ENCODE results near the gene SORL1. TPM values are rescaled to one million over a fixed set of nuclear protein-coding genes. Genes with fewer than 3 reads are reported as not detected.

Gene SORL1
- total and polyA plus RNA-seq, 4 donors = 21.4 to 80.6 (median 29.3) TPM

- no peak overlapping the region for H3K27ac ChIP-seq (ENCODE audit: low read depth, low read length)
- WGBS (ENCODE audit: insufficient coverage) = 93% methylated on average over 18 of the region's 19 CpGs
Observed at GRCh38 chr11:121596195-121597155, 144.4 kb downstream of the SORL1 start.

GRCh38 chr11:121603316-121603715 lies 151.2 kb downstream of the SORL1 start:
- no peaks in the 10 kb centered on the region for H3K9me3 ChIP-seq (ENCODE audit: control insufficient read depth, insufficient read depth, low read length)
- H3K36me3 ChIP-seq (ENCODE audit: control insufficient read depth, insufficient read depth, low read length) = peaks cover 21% of the 10 kb centered on the region
- no peaks in the 10 kb centered on the region for H3K4me1 ChIP-seq (ENCODE audit: control insufficient read depth, insufficient read depth, low read length)
- no peak overlapping the region for H3K27ac ChIP-seq (ENCODE audit: low read depth, low read length)
- no peaks in the 10 kb centered on the region for H3K27me3 ChIP-seq (ENCODE audit: control insufficient read depth, insufficient read depth, low read length)
- H3K4me3 ChIP-seq (ENCODE audit: low read depth, low read length) = no peak overlapping the region
- 60% methylated on average over 2 of the region's 2 CpGs for WGBS (ENCODE audit: insufficient coverage)
- DNase-seq (ENCODE audit: low read depth in 4 of 6, low spot score in 6 of 6) = no peak

More at GRCh38 chr11:121596195-121597155, 144.4 kb downstream of the SORL1 start:
- DNase-seq (ENCODE audit: low read depth in 4 of 6, low spot score in 6 of 6) = no peak
- Histone ChIP-seq H3K4me3 (ENCODE audit: low read depth, low read length) (no peak overlapping the region), H3K9me3 (ENCODE audit: control insufficient read depth, insufficient read depth, low read length) (no peaks in the 10 kb centered on the region), H3K27me3 (ENCODE audit: control insufficient read depth, insufficient read depth, low read length) (no peaks in the 10 kb centered on the region), H3K4me1 (ENCODE audit: control insufficient read depth, insufficient read depth, low read length) (no peaks in the 10 kb centered on the region), H3K36me3 (ENCODE audit: control insufficient read depth, insufficient read depth, low read length) (peaks cover 27% of the 10 kb centered on the region)

GRCh38 chr11:121604152-121604551 lies 152.0 kb downstream of the SORL1 start:
- Histone ChIP-seq H3K9me3 (ENCODE audit: control insufficient read depth, insufficient read depth, low read length) (no peaks in the 10 kb centered on the region), H3K4me3 (ENCODE audit: low read depth, low read length) (no peak overlapping the region), H3K27me3 (ENCODE audit: control insufficient read depth, insufficient read depth, low read length) (no peaks in the 10 kb centered on the region), H3K4me1 (ENCODE audit: control insufficient read depth, insufficient read depth, low read length) (no peaks in the 10 kb centered on the region), H3K27ac (ENCODE audit: low read depth, low read length) (no peak overlapping the region), H3K36me3 (ENCODE audit: control insufficient read depth, insufficient read depth, low read length) (peaks cover 25% of the 10 kb centered on the region)
- 89% methylated on average over 13 of the region's 13 CpGs for WGBS (ENCODE audit: insufficient coverage)
- no peak for DNase-seq (ENCODE audit: low read depth in 4 of 6, low spot score in 6 of 6)

GRCh38 chr11:121606354-121606753 lies 154.2 kb downstream of the SORL1 start:
- Histone ChIP-seq H3K27ac (ENCODE audit: low read depth, low read length) (no peak overlapping the region), H3K9me3 (ENCODE audit: control insufficient read depth, insufficient read depth, low read length) (no peaks in the 10 kb centered on the region), H3K4me1 (ENCODE audit: control insufficient read depth, insufficient read depth, low read length) (no peaks in the 10 kb centered on the region), H3K4me3 (ENCODE audit: low read depth, low read length) (no peak overlapping the region), H3K27me3 (ENCODE audit: control insufficient read depth, insufficient read depth, low read length) (no peaks in the 10 kb centered on the region), H3K36me3 (ENCODE audit: control insufficient read depth, insufficient read depth, low read length) (peaks cover 23% of the 10 kb centered on the region)
- WGBS (ENCODE audit: insufficient coverage) = no CpG with 5 or more reads among the region's 4 CpGs
- no peak for DNase-seq (ENCODE audit: low read depth in 4 of 6, low spot score in 6 of 6)

GRCh38 chr11:121607341-121607740 lies 155.2 kb downstream of the SORL1 start:
- 97% methylated on average over 5 of the region's 5 CpGs for WGBS (ENCODE audit: insufficient coverage)
- H3K4me3 ChIP-seq (ENCODE audit: low read depth, low read length) = no peak overlapping the region
- no peaks in the 10 kb centered on the region for H3K9me3 ChIP-seq (ENCODE audit: control insufficient read depth, insufficient read depth, low read length)
- H3K36me3 ChIP-seq (ENCODE audit: control insufficient read depth, insufficient read depth, low read length) = peaks cover 23% of the 10 kb centered on the region
- H3K27ac ChIP-seq (ENCODE audit: low read depth, low read length) = no peak overlapping the region
- H3K27me3 ChIP-seq (ENCODE audit: control insufficient read depth, insufficient read depth, low read length) = no peaks in the 10 kb centered on the region
- no peak for DNase-seq (ENCODE audit: low read depth in 4 of 6, low spot score in 6 of 6)
- H3K4me1 ChIP-seq (ENCODE audit: control insufficient read depth, insufficient read depth, low read length) = no peaks in the 10 kb centered on the region

- Histone ChIP-seq H3K4me3 (ENCODE audit: low read depth, low read length) (no peak overlapping the region), H3K27me3 (ENCODE audit: control insufficient read depth, insufficient read depth, low read length) (no peaks in the 10 kb centered on the region), H3K9me3 (ENCODE audit: control insufficient read depth, insufficient read depth, low read length) (no peaks in the 10 kb centered on the region), H3K36me3 (ENCODE audit: control insufficient read depth, insufficient read depth, low read length) (peaks cover 23% of the 10 kb centered on the region), H3K27ac (ENCODE audit: low read depth, low read length) (no peak overlapping the region), H3K4me1 (ENCODE audit: control insufficient read depth, insufficient read depth, low read length) (no peaks in the 10 kb centered on the region)
- WGBS (ENCODE audit: insufficient coverage) = 100% methylated on average over 8 of the region's 9 CpGs
- no peak for DNase-seq (ENCODE audit: low read depth in 4 of 6, low spot score in 6 of 6)
Observed at GRCh38 chr11:121608545-121609098, 156.5 kb downstream of the SORL1 start.

- Histone ChIP-seq H3K36me3 (ENCODE audit: control insufficient read depth, insufficient read depth, low read length) (peaks cover 20% of the 10 kb centered on the region), H3K9me3 (ENCODE audit: control insufficient read depth, insufficient read depth, low read length) (no peaks in the 10 kb centered on the region), H3K4me3 (ENCODE audit: low read depth, low read length) (no peak overlapping the region)
Observed at GRCh38 chr11:121610706-121611105, 158.6 kb downstream of the SORL1 start.

GRCh38 chr11:121611242-121611641 lies 159.1 kb downstream of the SORL1 start:
- no peak overlapping the region for H3K4me3 ChIP-seq (ENCODE audit: low read depth, low read length)
- no peak overlapping the region for H3K27ac ChIP-seq (ENCODE audit: low read depth, low read length)
- H3K4me1 ChIP-seq (ENCODE audit: control insufficient read depth, insufficient read depth, low read length) = no peaks in the 10 kb centered on the region
- no peaks in the 10 kb centered on the region for H3K9me3 ChIP-seq (ENCODE audit: control insufficient read depth, insufficient read depth, low read length)
- 95% methylated on average over 2 of the region's 6 CpGs for WGBS (ENCODE audit: insufficient coverage)
- DNase-seq (ENCODE audit: low read depth in 4 of 6, low spot score in 6 of 6) = peak in 1 of 6 donors; percentile 38
- H3K27me3 ChIP-seq (ENCODE audit: control insufficient read depth, insufficient read depth, low read length) = no peaks in the 10 kb centered on the region
- H3K36me3 ChIP-seq (ENCODE audit: control insufficient read depth, insufficient read depth, low read length) = peaks cover 23% of the 10 kb centered on the region

More at GRCh38 chr11:121610706-121611105, 158.6 kb downstream of the SORL1 start:
- peak overlapping the region; percentile 0 for H3K27ac ChIP-seq (ENCODE audit: low read depth, low read length)
- no peaks in the 10 kb centered on the region for H3K27me3 ChIP-seq (ENCODE audit: control insufficient read depth, insufficient read depth, low read length)
- DNase-seq (ENCODE audit: low read depth in 4 of 6, low spot score in 6 of 6) = peak in 3 of 6 donors; percentile 24 to 73 (median 31)
- H3K4me1 ChIP-seq (ENCODE audit: control insufficient read depth, insufficient read depth, low read length) = no peaks in the 10 kb centered on the region
- 51% methylated on average over 5 of the region's 6 CpGs for WGBS (ENCODE audit: insufficient coverage)

- Histone ChIP-seq H3K36me3 (ENCODE audit: control insufficient read depth, insufficient read depth, low read length) (peaks cover 28% of the 10 kb centered on the region), H3K4me1 (ENCODE audit: control insufficient read depth, insufficient read depth, low read length) (no peaks in the 10 kb centered on the region), H3K9me3 (ENCODE audit: control insufficient read depth, insufficient read depth, low read length) (no peaks in the 10 kb centered on the region), H3K27me3 (ENCODE audit: control insufficient read depth, insufficient read depth, low read length) (no peaks in the 10 kb centered on the region), H3K4me3 (ENCODE audit: low read depth, low read length) (no peak overlapping the region), H3K27ac (ENCODE audit: low read depth, low read length) (no peak overlapping the region)
- peak in 3 of 6 donors; percentile 17 to 77 (median 76) for DNase-seq (ENCODE audit: low read depth in 4 of 6, low spot score in 6 of 6)
- WGBS (ENCODE audit: insufficient coverage) = 59% methylated on average over 2 of the region's 4 CpGs
Observed at GRCh38 chr11:121613724-121614123, 161.6 kb downstream of the SORL1 start.

Data from spinal cord (tissue), 10 donors.